GM18870 (cell line): ENCODE measurements around the gene AP1AR.
A peak's percentile ranks its signal among the peaks of the same experiment; 100 is the strongest.
"Not testable (repeated sequence)": the region's sequence is repeated elsewhere in the genome, so short reads cannot be mapped to it uniquely, and the experiment has no call there.

Experiments
- ATAC-seq: cut with Tn5 transposase; IDR thresholded peaks from one replicate; pipeline ENCODE4 v1.9.1; 2021; ENCODE audit warnings: moderate library complexity; ENCODE audit not compliant: unreplicated experiment

The AP1AR gene, protein sequence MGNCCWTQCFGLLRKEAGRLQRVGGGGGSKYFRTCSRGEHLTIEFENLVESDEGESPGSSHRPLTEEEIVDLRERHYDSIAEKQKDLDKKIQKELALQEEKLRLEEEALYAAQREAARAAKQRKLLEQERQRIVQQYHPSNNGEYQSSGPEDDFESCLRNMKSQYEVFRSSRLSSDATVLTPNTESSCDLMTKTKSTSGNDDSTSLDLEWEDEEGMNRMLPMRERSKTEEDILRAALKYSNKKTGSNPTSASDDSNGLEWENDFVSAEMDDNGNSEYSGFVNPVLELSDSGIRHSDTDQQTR

DNA sequence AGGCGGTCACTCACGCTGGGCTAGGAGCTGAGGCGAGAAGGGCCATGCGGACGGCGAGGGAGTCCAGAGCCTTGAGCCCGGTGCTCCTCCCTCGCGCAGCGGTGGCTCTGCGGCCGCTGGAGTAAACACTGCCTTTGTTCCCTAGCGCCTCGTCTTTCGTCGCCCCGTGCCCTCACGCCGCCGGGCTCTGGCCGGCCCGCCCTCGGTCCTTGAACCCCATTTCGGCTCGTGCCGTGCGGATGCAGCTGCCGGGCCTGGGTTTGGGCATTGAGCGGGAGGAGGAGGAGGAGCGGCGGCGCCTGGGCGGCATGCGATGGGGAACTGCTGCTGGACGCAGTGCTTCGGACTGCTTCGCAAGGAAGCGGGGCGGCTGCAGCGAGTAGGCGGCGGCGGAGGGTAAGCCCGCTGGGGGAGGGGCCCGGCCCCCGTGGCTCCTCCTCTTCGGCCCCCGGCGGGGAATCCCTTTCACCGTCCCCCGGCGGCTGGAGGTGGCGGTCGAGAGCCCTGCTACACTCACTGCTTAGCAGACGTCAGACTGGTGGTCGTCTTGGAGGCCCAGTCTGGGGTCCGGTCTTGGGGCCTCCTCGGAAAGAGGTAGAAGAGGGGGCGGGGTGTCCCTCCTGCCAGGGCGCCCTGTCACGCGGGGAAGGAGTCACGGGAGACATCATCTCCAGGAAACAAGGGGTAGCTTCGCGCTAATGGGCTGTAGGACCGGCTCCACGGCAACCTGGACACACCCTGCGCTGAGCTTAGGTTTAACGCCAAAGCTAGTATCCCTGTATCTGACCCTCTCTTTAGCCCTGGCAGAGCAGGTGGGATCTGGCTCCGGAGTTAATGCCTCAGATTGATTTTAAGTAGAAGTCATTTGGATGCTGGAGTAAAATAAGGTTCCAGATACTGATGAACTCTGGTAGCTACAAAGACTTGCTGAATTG lies at the start of gene AP1AR:
Gene AP1AR, plus strand, starts transcription at position 9 of the 935 bp plus-strand sequence. Its CDS starts 305 bp downstream, at position 314.
- ATAC-seq = peak; percentile 41

GRCh38 chr4:112182604-112183003 lies 49.0 kb upstream of the AP1AR start:
- ATAC-seq = no peak

- ATAC-seq = no peak
Observed at GRCh38 chr4:112183252-112183651, 48.3 kb upstream of the AP1AR start.

- no peak for ATAC-seq
Observed at GRCh38 chr4:112184438-112184837, 47.1 kb upstream of the AP1AR start.

- peak; percentile 71 for ATAC-seq
Observed at GRCh38 chr4:112185334-112185733, 46.3 kb upstream of the AP1AR start.

DNA sequence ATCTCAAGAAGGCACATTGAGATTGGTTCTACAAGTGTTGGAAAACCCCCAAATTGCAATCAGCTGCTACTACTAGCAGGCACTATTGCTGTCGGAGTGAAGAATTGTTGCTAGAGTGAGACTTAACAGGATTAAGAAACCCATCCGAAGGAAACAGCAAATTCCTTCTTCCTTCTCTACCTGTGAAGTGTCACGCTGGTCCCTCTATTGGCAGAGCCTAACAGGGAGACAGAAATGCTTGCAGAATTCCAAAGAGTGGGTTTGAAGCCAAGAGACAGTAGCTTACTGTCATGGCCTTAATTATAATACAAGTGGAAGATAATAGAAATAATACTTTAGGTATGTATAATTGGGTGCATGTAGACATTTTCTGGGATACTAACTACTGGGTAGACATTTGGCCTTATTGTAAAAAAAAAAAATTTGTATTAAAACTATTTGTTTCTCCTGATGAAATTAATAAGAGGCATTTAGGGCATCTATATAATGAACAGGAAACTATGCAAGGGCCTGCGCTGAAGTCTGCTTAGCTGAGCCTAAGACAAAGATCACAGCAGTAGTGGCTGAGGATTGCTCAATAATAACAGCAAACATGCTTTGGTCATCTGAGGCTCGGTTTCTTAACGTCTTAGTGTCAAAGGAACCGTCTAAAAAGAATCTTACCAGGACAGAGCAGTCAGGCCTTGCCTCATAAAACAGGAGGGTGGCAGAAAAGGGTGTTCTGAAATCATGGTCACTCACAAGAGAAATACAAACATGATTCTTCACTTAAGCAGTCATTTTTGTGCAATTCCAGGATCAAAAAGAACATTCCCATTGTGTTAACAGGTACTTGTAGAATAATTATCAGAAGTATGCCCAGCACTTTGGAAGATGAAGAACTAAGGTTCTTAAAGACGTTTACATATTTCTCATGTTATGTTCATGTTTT lies 45.6 kb upstream of the AP1AR start:
- no peak for ATAC-seq

DNA sequence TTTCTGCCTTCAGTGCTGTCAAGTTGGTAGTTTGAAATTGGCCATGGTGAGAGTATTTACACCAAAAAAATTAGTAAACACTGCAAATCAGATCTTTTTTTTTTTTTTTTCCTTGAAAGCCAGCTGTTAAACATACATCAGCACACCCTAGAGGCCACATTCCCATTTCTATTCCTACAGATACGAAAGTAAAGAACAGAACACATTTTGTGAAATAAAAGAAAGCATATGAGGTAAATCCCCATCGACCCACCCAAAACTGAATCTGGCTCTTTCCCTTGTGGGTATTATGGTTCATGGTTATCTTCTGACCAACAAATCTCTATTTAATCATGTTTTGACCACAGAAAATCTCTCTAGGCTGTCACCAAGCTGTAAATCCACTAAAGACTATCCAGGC lies 41.8 kb upstream of the AP1AR start:
- ATAC-seq = no peak

DNA sequence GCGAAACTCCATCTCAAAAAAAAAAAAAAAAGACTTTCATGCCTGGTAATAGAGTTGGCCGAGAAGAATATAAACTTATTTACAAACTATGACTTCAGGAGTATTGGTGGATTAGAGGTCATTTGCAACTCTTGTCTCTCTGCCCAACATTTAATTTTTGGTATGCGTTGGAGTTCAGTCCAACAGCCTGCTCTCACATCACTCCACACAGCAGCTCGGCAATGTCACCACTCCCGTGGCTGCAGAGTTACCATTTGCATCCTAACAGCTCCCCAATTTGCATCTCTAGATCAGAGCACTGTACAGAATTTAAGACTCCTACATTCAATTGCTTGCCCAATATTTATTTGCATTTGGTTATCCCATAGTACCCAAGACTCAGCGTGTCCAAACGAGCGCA lies 40.9 kb upstream of the AP1AR start:
- no peak for ATAC-seq

DNA sequence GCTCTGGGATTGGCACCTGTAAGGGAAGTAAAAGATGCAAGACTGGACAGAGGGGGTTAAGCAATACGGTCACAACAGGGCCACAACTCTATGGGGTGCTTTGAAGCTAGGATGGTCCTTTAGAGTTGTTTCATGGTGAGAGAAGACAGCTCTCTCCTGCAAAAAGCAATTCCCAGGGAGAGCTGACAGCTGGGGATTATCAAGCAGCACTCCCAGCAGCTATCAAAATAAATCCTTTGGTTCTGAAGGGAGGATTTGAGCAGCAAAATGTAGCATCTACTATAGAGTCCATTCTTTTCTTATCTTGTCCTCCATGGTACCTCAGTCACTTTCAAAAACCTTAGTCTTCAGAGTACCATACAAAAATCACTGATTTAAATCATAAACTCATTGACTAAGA lies 35.1 kb upstream of the AP1AR start:
- ATAC-seq = no peak

DNA sequence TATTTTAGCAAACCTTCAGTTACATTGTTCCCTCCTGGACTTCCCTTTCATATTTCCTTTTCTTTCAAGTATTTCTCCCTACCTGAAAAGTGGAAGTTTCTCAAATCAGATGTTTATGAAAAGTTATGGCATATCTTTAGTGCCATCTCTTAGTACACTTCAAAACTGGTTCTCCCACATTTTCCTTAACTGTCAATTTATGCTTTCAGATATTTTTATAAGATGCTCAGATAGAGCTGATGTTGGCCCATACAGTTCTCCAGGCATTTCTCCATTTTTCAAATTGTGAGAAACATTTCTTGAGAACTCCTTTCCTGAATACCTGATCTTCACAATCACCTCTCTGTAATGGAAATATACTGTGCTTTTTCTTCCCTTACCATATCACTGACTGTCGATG lies 32.5 kb upstream of the AP1AR start:
- no peak for ATAC-seq

- ATAC-seq = peak; percentile 30
Observed at GRCh38 chr4:112201915-112202505, 29.6 kb upstream of the AP1AR start.

- ATAC-seq = no peak
Observed at GRCh38 chr4:112203593-112203992, 28.0 kb upstream of the AP1AR start.

DNA sequence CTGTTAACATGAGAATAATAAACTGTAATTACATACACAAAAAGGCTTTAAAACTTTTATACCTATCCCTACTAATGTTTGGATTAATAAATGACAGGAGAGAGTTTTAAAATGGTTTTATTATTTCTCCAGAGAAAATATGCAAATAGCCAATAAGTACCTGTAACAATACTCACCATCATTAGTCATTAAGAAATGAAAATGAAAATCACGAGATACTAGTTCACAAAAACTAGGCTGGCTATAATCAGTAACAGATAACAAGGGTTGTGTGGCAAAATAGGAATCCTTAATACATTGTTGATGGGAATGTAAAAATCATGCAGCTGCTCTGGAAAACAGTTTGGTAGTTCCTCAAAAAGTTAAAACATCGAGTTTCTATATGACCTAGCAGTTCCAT lies 25.2 kb upstream of the AP1AR start:
- no peak for ATAC-seq

- ATAC-seq = not testable (repeated sequence)
Observed at GRCh38 chr4:112208137-112209095, 23.2 kb upstream of the AP1AR start.

- ATAC-seq = no peak
Observed at GRCh38 chr4:112210777-112211176, 20.8 kb upstream of the AP1AR start.

- ATAC-seq = peak; percentile 49
Observed at GRCh38 chr4:112213091-112213490, 18.5 kb upstream of the AP1AR start.

- no peak for ATAC-seq
Observed at GRCh38 chr4:112213856-112214255, 17.7 kb upstream of the AP1AR start.

DNA sequence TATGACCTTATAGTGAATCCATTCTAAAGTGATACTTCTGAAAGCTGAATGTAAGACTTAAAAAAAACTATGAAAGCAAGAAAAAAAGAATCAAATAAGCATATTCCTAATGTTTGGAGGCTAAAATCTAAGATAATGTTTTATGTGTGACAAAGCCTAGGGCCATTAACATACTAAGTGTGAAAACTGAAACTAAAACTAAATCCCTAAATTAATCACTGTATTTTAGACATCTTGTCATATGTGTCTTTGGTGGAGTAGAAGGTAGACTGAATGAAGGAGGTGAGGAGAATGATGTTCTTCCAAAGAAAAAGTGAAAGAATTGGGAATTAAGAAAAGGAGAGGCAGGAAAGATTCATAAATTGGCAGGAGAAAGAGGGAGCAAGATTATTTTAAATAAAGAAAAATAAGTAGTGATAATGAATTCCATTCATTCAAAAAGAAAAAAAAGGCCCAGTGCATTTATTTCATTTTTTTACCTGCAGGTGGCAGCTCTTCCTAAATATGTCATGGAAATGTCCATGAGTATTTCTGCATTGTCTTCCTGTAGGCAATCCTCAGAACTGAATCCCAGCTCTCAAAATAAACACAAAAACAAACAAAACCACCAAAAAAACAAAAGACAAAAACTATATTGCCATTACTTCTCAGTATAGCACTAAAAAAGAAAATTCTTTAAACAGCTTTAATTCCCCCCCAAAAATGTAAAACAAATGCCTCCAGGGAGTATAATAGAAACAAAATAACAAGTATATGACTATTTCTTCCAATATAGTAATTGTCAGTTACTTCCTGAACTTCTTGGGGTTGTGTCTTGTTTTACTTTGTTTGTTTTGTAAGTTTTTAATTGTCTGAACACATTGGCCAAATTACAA lies 17.0 kb upstream of the AP1AR start:
- peak; percentile 76 for ATAC-seq
